Right forelimb (tissue), 1 donor: ENCODE data around the gene TMEM272.

Experiments
- DNase-seq: peaks from one replicate; pipeline ENCODE4 v3.0.0-alpha.2; 2018

The TMEM272 gene

GRCh38 chr13:51844862-51845573 is at the start of gene TMEM272:
TMEM272 (minus strand) TSS chr13:51845177; CDS start chr13:51838530, 6,647 bp downstream.
- peak; percentile 67 for DNase-seq

- no peak for DNase-seq
Observed at GRCh38 chr13:51894239-51894638, 49.3 kb upstream of the TMEM272 start.

GRCh38 chr13:51892657-51893056 is 47.7 kb upstream of the TMEM272 start:
- DNase-seq = no peak

- DNase-seq = no peak
Observed at GRCh38 chr13:51887468-51887867, 42.5 kb upstream of the TMEM272 start.

- no peak for DNase-seq
Observed at GRCh38 chr13:51885651-51886050, 40.7 kb upstream of the TMEM272 start.

GRCh38 chr13:51883226-51883600 is 38.2 kb upstream of the TMEM272 start:
- DNase-seq = no peak

- no peak for DNase-seq
Observed at GRCh38 chr13:51882570-51883225, 37.7 kb upstream of the TMEM272 start.

- no peak for DNase-seq
Observed at GRCh38 chr13:51881296-51881695, 36.3 kb upstream of the TMEM272 start.

- DNase-seq = no peak
Observed at GRCh38 chr13:51879133-51879532, 34.2 kb upstream of the TMEM272 start.

GRCh38 chr13:51874651-51875050 is 29.7 kb upstream of the TMEM272 start:
- no peak for DNase-seq

GRCh38 chr13:51873837-51874236 is 28.9 kb upstream of the TMEM272 start:
- no peak for DNase-seq

- DNase-seq = no peak
Observed at GRCh38 chr13:51873117-51873798, 28.3 kb upstream of the TMEM272 start.

GRCh38 chr13:51870616-51871015 is 25.6 kb upstream of the TMEM272 start:
- DNase-seq = no peak

GRCh38 chr13:51869916-51870315 is 24.9 kb upstream of the TMEM272 start:
- DNase-seq = no peak

GRCh38 chr13:51867062-51867461 is 22.1 kb upstream of the TMEM272 start:
- no peak for DNase-seq

GRCh38 chr13:51865838-51866237 is 20.9 kb upstream of the TMEM272 start:
- DNase-seq = no peak

- DNase-seq = no peak
Observed at GRCh38 chr13:51862957-51863356, 18.0 kb upstream of the TMEM272 start.

- DNase-seq = no peak
Observed at GRCh38 chr13:51861723-51862300, 16.8 kb upstream of the TMEM272 start, which contains the start of gene CCDC70. CCDC70 (plus strand) TSS chr13:51861969; CDS start chr13:51865412, 3,443 bp downstream.

- no peak for DNase-seq
Observed at GRCh38 chr13:51858433-51859247, 13.7 kb upstream of the TMEM272 start.

- no peak for DNase-seq
Observed at GRCh38 chr13:51856998-51857397, 12.0 kb upstream of the TMEM272 start.

GRCh38 chr13:51856027-51856736 is 11.2 kb upstream of the TMEM272 start:
- no peak for DNase-seq
